HCT116 (cell line): Measurements from ENCODE around the gene TWF2. TPM values are rescaled to one million over a fixed set of nuclear protein-coding genes. Genes with fewer than 3 reads are reported as not detected.

ENCODE experiments used
- ATAC-seq: fragments of 200-7000 bp; cut with Tn5 transposase; 2 replicates; pipeline ENCODE4 v1.9.1; 2020; ENCODE audit warnings: mild to moderate bottlenecking, moderate library complexity
- BruUV-seq: library from RNA; stranded (reverse); fragments of 400-500 nt; replicated peaks from 2 replicates; lab custom pipeline; 2021; lab: Mats Ljungman, UMichigan
- CTCF ChIA-PET: fragments of 300-600 bp; sonication (Branson Sonifier 250); formaldehyde crosslinking; loops from one replicate; lab custom pipeline; 2021; ENCODE audit warnings: antibody characterized with exemption; lab: Charles Lee
- POLR2A ChIA-PET: fragments of 300-600, 350-600 bp; sonication (Branson Sonifier 250); formaldehyde crosslinking; loops from one replicate; lab custom pipeline; 2021; ENCODE audit warnings: antibody characterized with exemption; lab: Charles Lee
- RAD21 ChIA-PET, 2 experiments: fragments of 300-600 bp; sonication (Branson Sonifier 250); formaldehyde crosslinking; loops; one replicate each; lab custom pipeline; 2023; ENCODE audit warnings: low total read pairs in 2 of 2; ENCODE audit not compliant: uncharacterized antibody in 2 of 2, unreplicated experiment in 2 of 2, low non-redundant PET in 1 of 2; lab: Charles Lee
- DNase-seq: peaks from one replicate; pipeline ENCODE4 v3.0.0-alpha.2; 2010; ENCODE audit warnings: low read depth, low spot score
- H2AFZ ChIP-seq: fragments of 200-600 bp; shearing (Covaris generic), sonication (generic); 2 replicates; pipeline ENCODE4 v1.6.1; 2017; ENCODE audit warnings: low read depth, mixed run types, mixed read lengths, antibody characterized with exemption, low read length; ENCODE audit not compliant: poor library complexity, severe bottlenecking
- H3K27ac ChIP-seq: 2 replicates; pipeline ENCODE4 v1.5.1; 2012; ENCODE audit warnings: low read depth, low read length
- H3K27me3 ChIP-seq: fragments of 200-600 bp; sonication (generic); 2 replicates; pipeline ENCODE4 v1.6.1; 2016; ENCODE audit warnings: mixed run types, low read length, mixed read lengths; ENCODE audit not compliant: insufficient read depth
- H3K36me3 ChIP-seq, 2 experiments: fragments of 200-500 bp in 1 of 2; fragments of 200-600 bp in 1 of 2; sonication (Bioruptor generic) in 1 of 2; sonication (generic) in 1 of 2; 2 replicates each; pipeline versions ENCODE4 v1.5.1 to v1.6.1; 2014 to 2016; ENCODE audit warnings: low read length in 2 of 2, inconsistent platforms in 1 of 2, mixed read lengths in 1 of 2, mixed run types in 1 of 2; ENCODE audit not compliant: insufficient read depth in 2 of 2, control insufficient read depth in 1 of 2
- H3K4me1 ChIP-seq, 2 experiments: fragments of 200-600 bp in 1 of 2; sonication (generic) in 1 of 2; 2 replicates each; pipeline versions ENCODE4 v1.5.1 to v1.6.1; 2012 to 2017; ENCODE audit warnings: low read length in 2 of 2, inconsistent platforms in 1 of 2, mild to moderate bottlenecking in 1 of 2, mixed read lengths in 1 of 2, mixed run types in 1 of 2, moderate library complexity in 1 of 2; ENCODE audit not compliant: insufficient read depth in 2 of 2, control insufficient read depth in 1 of 2
- H3K4me2 ChIP-seq: fragments of 200-600 bp; sonication (generic); 2 replicates; pipeline ENCODE4 v1.6.1; 2017; ENCODE audit warnings: mixed run types, low read length, mixed read lengths
- H3K4me3 ChIP-seq, 2 experiments: fragments of 200-600 bp in 1 of 2; sonication (generic) in 1 of 2; replicated peaks in 1 of 2; 2 replicates each; pipeline ENCODE4 v1.5.1; 2011 to 2016; ENCODE audit warnings: low read length in 2 of 2, control low read depth in 1 of 2, low read depth in 1 of 2, mild to moderate bottlenecking in 1 of 2, mixed read lengths in 1 of 2, mixed run types in 1 of 2
- H3K79me2 ChIP-seq: fragments of 200-600 bp; sonication (generic); 2 replicates; pipeline ENCODE4 v1.6.1; 2017; ENCODE audit warnings: mild to moderate bottlenecking, mixed run types, low read length, moderate library complexity, mixed read lengths; ENCODE audit not compliant: insufficient read depth
- H3K9ac ChIP-seq: fragments of 200-600 bp; sonication (generic); 2 replicates; pipeline ENCODE4 v1.6.1; 2016; ENCODE audit warnings: low read length, mixed read lengths
- H3K9me2 ChIP-seq: fragments of 200-600 bp; sonication (generic), shearing (Covaris generic); 2 replicates; pipeline ENCODE4 v1.6.1; 2017; ENCODE audit warnings: mixed run types, mild to moderate bottlenecking, moderate library complexity; ENCODE audit not compliant: insufficient read depth
- H3K9me3 ChIP-seq, 2 experiments: fragments of 200-500 bp in 1 of 2; fragments of 200-600 bp in 1 of 2; sonication (Bioruptor generic) in 1 of 2; sonication (generic) in 1 of 2; 2 replicates each; pipeline ENCODE4 v1.6.1; 2014 to 2017; ENCODE audit warnings: low read length in 2 of 2, mixed read lengths in 2 of 2, inconsistent platforms in 1 of 2, low read depth in 1 of 2, mild to moderate bottlenecking in 1 of 2, mixed run types in 1 of 2, moderate library complexity in 1 of 2; ENCODE audit not compliant: control insufficient read depth in 1 of 2, insufficient read depth in 1 of 2
- H4K20me1 ChIP-seq: fragments of 200-600 bp; sonication (generic), shearing (Covaris generic); 2 replicates; pipeline ENCODE4 v1.6.1; 2017; ENCODE audit warnings: mixed run types, mild to moderate bottlenecking, moderate library complexity; ENCODE audit not compliant: insufficient read depth
- ATF3 ChIP-seq: IDR thresholded peaks from 2 replicates; pipeline ENCODE4 v1.6.1; 2012
- CBX3 ChIP-seq: IDR thresholded peaks from 2 replicates; pipeline ENCODE4 v1.6.1; 2012; ENCODE audit warnings: low read depth
- EGR1 ChIP-seq: IDR thresholded peaks from 2 replicates; pipeline ENCODE4 v1.6.1; 2012; ENCODE audit warnings: low read depth
- EZH2 ChIP-seq: fragments of 200-600 bp; sonication (generic); IDR thresholded peaks from 2 replicates; pipeline ENCODE4 v1.6.1; 2017; ENCODE audit warnings: antibody characterized with exemption, mixed run types
- EZH2phosphoT487 ChIP-seq: fragments of 200-600 bp; IDR thresholded peaks from 2 replicates; pipeline ENCODE4 v1.6.1; 2018; ENCODE audit warnings: antibody characterized with exemption, borderline replicate concordance
- FOSL1 ChIP-seq: IDR thresholded peaks from 2 replicates; pipeline ENCODE4 v1.6.1; 2012; ENCODE audit warnings: low read depth
- JUND ChIP-seq: IDR thresholded peaks from 2 replicates; pipeline ENCODE4 v1.6.1; 2012
- POLR2AphosphoS5 ChIP-seq: IDR thresholded peaks from 2 replicates; pipeline ENCODE4 v1.6.1; 2011; ENCODE audit warnings: mild to moderate bottlenecking, low read depth, low read length, moderate library complexity
- RAD21 ChIP-seq: IDR thresholded peaks from 2 replicates; pipeline ENCODE4 v1.6.1; 2012; ENCODE audit warnings: low read depth, mild to moderate bottlenecking
- REST ChIP-seq: IDR thresholded peaks from 2 replicates; pipeline ENCODE4 v1.6.1; 2012; ENCODE audit warnings: low read depth
- SIN3A ChIP-seq: IDR thresholded peaks from 2 replicates; pipeline ENCODE4 v1.6.1; 2012; ENCODE audit warnings: low read depth
- SP1 ChIP-seq: IDR thresholded peaks from 2 replicates; pipeline ENCODE4 v1.6.1; 2012; ENCODE audit warnings: low read depth
- TCF7L2 ChIP-seq: IDR thresholded peaks from 2 replicates; pipeline ENCODE4 v1.7.0; 2011; ENCODE audit warnings: borderline replicate concordance, inconsistent platforms; ENCODE audit not compliant: insufficient read depth, insufficient read length; ENCODE audit errors: extremely low read depth
- ZBTB33 ChIP-seq: IDR thresholded peaks from 2 replicates; pipeline ENCODE4 v1.6.1; 2011; ENCODE audit warnings: mild to moderate bottlenecking, low read length, moderate library complexity; ENCODE audit not compliant: insufficient replicate concordance; ENCODE audit errors: extremely low read depth
- intact Hi-C: fragments of 100-400 bp; cut with micrococcal nuclease; formaldehyde crosslinking; loops from 2 replicates; pipeline ENCODE4 v1.10.0; 2022
- total RNA-seq: library from RNA; stranded (reverse); gene quantifications from one replicate; pipeline ENCODE4 v1.2.1, GENCODE V29; 2021; ENCODE audit not compliant: unreplicated experiment

TWF2 gene
- total RNA-seq, 1 experiment from 2014 or later = 100 TPM

DNA sequence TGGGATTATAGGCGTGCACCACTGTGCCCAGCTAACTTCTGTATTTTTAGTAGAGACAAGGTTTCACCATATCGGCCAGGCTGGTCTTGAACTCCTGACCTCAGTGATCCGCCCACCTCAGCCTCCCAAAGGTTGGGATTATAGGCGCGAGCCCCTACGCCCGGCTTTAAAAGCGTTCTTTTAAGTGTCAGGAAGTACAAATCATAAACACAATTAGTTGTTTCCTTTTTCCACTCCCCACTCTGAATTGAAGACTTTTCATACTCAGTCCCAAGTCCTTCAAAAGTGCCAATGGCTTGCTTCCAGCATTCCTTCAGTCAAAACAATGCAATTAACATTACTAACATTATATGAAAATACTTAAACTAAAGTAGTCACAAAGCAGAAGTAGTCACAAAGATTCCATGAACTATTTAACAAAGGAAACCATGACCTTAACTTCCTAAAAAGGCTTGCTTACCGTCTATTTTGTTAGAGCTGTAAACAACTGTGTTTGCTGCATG, 31.3 kb upstream of the TWF2 start:
- no peak overlapping the region for H3K4me2 ChIP-seq
- ChIA-PET CTCF (no interaction called here), POLR2A (no interaction called here), RAD21 (no interaction called here)
- intact Hi-C loops = no loop called here
- no peak overlapping the region for H3K4me3 ChIP-seq
- H3K4me1 ChIP-seq = peaks cover 0 to 5% of the 10 kb centered on the region in 2 experiments; a peak in 2 of 4 replicates
- ATAC-seq = no peak
- no peak for DNase-seq
- no peak overlapping the region for H2AFZ ChIP-seq
- no peaks in the 10 kb centered on the region for H3K9me3 ChIP-seq
- H3K27ac ChIP-seq = no peak overlapping the region
- H3K27me3 ChIP-seq = no peaks in the 10 kb centered on the region
- no peak overlapping the region for H3K9ac ChIP-seq
- no peaks in the 10 kb centered on the region for H3K9me2 ChIP-seq
- TF ChIP-seq ATF3 (no peak), JUND (no peak)
- TF ChIP-seq, all 23 proteins: peak for 0
- H3K36me3 ChIP-seq = peaks cover 46 to 68% of the 10 kb centered on the region in 2 experiments
- H4K20me1 ChIP-seq = peaks cover 29% of the 10 kb centered on the region; the same call in 1 of the 2 replicates
- no TSS peak for BruUV-seq
- H3K79me2 ChIP-seq = peaks cover 98% of the 10 kb centered on the region

DNA sequence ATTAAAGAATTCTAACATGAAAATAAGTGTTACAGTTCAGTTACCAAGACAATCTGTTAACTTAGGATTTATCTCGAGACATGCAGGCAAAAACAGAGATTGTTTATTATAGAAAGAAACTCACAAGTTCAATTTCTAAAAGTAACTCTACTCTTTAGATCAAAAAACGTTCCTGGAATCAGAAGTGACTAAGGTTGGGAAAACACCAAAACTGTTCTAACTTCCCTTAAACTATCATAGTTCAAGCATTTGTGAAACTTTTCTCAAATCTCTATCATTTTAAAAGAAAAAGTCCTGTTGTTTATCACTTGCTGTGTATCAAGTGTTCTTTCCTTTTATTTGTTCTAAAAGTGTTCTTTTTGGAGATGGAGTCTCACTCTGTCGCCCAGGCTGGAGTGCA, 30.8 kb upstream of the TWF2 start:
- Histone ChIP-seq H3K27ac (no peak overlapping the region), H3K9ac (no peak overlapping the region), H3K4me2 (no peak overlapping the region), H3K36me3 (peaks cover 49 to 66% of the 10 kb centered on the region in 2 experiments), H4K20me1 (peaks cover 26% of the 10 kb centered on the region; the same call in 1 of the 2 replicates), H3K9me2 (no peaks in the 10 kb centered on the region), H3K79me2 (peaks cover 97% of the 10 kb centered on the region), H3K27me3 (no peaks in the 10 kb centered on the region), H3K4me1 (peaks cover 0 to 5% of the 10 kb centered on the region in 2 experiments; a peak in 2 of 4 replicates), H2AFZ (no peak overlapping the region), H3K4me3 (no peak overlapping the region), H3K9me3 (no peaks in the 10 kb centered on the region)
- POLR2A ChIA-PET = no interaction called here
- intact Hi-C loops = no loop called here
- DNase-seq (no peak), ATAC-seq (no peak)
- CTCF ChIA-PET = no interaction called here
- no TSS peak for BruUV-seq
- RAD21 ChIA-PET = no interaction called here
- TF ChIP-seq EZH2phosphoT487 (no peak), EZH2 (no peak), EGR1 (no peak), ATF3 (no peak), CBX3 (no peak), RAD21 (no peak), JUND (no peak), FOSL1 (no peak), TCF7L2 (no peak), POLR2AphosphoS5 (no peak), REST (no peak), SP1 (no peak), SIN3A (no peak), ZBTB33 (no peak)
